ENCODE measurements around the gene AMD1.

GRCh38 chr6:110826236-110827129 is 48.1 kb upstream of the AMD1 start:
- TF ChIP-seq YY1 (IDR thresholded peaks at IDR 0.05; ENCODE audit: insufficient read depth, insufficient read length) (no peak), SUZ12 (IDR thresholded peaks at IDR 0.05; ENCODE audit: extremely low read depth, insufficient read depth, insufficient read length) (no peak)
